Activated CD8-positive, alpha-beta memory T cell treated with anti-CD3 and anti-CD28 coated beads, Interleukin-2, amount 50 U/mL, for 1 hour (primary cell): ENCODE data around the gene HSD17B8.

ENCODE experiments used
- DNase-seq: peaks from one replicate; pipeline ENCODE4 v3.0.0-alpha.2; 2020; ENCODE audit errors: extremely low read depth

Gene HSD17B8

DNA sequence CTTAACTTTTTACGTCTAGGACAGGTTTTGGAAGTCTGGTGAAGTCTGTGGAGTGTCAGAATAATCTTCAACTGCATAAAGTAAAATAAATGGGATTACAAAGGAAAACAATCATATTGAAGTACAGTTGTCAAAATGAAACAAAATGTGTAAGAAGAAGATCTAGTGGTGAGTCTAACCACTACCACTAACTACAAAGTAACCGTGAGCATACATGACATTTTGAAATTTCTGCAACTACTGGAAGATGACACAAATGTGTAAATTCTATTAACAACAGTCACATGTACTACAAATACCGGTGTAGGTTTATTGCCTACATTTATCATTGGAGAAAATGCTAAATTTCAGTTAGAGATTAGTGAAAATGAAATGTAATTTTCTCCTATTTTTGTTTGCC, 37.5 kb downstream of the HSD17B8 start:
- no peak for DNase-seq

DNA sequence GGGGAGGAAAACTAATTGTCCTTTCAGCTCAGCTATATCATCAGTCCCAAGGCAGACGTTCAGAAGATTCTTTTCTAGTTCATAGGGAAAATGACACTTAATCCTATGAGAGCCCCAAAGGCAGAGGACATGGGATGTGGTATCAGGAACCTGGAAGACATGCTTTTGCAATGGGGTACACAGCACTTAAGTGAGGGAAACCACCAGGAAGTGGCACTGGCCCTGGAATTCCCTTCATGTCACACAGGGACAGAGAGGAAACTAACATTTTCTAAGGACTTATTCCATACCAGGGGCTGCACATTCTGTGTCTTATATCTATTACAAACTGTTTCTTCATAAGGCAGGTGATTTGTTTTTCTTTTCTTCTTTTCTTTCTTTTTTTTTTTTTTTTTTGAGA, 39.0 kb downstream of the HSD17B8 start:
- DNase-seq: no peak

DNA sequence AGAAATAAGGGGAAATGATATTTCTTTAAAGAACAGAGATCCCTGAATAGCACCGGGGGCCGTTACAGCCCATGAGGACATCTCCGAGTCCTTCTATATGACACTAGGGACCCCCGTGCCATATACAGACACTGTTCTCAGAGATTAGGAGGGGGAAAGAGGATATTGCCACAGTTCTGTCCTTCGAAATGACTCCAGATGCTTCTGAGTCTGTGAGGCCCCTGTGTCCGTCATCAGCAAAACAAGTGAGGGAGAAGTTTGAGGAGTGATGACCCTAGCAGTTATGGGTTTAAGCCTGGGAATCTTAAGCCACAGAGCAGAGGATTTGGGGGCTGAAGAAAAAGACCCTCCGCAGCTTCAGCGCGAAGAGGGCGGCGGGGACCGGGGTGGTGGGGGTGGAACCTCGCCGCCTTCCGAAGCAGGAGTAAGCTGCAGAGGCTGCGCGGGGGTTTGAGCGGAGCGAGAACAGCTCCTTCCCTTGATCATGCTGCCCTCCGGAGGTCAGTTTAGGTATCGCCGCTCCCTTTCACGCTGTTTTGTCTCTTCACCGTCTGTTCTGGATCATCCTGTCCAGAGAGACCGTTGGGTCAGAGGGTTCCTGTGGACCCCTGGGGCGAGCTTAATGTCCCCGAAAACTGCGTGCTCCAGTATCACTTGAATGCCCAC, 43.7 kb downstream of the HSD17B8 start:
- DNase-seq: peak; percentile 74

DNA sequence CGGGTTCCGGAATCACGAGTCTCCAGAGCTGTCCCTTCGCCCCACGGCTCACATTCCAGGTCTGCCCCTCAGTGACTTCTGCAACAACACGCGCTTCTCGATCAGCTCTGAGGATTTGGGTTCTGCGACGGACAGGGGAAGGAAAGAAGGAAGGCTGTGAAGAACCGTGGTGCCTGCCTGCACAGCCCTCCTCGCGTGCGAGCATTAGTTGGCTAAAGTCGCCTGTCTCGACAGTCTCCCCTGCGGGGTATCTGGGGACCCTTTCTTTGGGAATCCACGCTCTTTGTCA, 44.1 kb downstream of the HSD17B8 start:
- DNase-seq: peak; percentile 18

DNA sequence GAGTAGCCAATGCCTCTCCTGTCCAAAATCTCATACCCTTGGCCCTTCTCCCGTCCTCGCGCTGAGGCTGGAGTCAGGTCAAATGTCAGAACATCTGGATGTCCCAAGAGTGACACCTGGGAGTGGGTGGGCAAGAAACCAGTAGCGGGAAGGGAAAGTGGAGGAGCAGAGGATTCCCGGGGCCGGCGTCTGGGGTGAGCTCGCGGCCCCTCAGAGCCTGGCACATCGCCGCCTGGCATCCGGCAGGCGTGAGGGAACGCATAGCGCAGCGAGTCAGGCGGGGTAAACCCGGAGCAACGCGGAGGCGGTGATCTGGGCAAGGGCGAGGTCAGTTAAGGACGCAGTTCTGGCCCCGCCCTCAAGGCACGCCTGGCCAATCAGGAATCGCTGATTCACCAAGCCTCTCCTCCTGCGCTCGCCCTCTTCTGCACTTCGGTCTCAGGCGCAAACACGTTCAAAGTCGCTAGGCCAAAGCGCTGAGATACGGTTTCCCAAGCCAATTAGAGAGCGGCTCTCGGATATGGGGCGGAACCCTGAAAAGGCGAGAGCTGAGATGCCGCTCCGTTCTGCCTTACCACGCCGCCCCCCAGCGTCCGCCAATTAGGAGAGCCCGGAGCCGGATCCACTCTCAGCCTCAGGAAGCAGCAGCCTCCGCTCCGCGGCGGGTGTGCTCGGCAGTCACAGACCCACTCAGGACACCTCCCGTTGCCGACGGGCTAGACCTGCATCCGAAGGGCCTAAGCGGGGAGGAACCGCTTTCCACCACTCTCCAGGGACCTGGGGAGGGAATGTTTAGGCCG, 44.7 kb downstream of the HSD17B8 start:
- DNase-seq: peak; percentile 95

DNA sequence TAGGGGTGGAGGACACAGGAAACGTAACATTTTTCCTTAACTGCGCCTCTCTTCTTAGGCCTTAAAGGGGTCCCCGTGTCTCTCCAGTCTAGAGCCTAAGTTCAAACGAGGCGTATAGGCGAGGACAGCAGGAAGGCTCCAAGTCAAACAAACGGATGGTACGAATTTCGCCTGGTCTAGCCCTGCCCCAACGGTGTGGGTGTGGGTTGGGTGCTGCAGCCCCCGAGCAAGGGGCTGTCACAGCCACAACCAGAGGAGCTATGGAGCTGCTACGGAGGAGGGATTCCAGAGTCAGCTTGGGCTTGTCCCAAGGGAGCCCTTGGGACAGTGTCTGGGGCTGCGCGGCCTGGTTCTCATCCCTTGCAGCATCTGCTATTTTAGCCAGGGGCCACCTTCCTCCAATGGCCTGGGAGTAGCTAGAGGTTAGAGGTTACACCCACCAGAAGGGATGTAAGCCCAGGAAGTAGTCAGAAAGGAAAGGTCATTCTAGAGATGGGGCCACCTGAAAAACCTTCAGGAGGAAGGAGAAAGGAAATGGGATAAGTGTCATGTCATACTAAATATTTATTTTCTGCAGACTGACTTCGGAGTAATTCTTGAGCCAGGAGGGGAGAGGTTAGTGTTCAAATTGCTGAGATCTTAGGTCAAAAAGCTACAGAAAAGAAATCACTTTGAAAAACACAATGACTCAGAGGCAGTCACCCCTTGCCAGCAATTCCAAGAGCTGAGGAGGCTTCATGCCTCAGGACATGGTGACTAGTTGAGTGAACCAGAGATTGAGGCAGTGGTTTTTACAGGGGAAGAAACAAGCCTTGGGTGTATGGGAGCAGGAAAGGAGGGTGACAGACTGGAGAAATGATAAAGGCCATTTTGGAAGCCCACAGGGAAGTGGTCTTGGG, 45.5 kb downstream of the HSD17B8 start:
- no peak for DNase-seq

DNA sequence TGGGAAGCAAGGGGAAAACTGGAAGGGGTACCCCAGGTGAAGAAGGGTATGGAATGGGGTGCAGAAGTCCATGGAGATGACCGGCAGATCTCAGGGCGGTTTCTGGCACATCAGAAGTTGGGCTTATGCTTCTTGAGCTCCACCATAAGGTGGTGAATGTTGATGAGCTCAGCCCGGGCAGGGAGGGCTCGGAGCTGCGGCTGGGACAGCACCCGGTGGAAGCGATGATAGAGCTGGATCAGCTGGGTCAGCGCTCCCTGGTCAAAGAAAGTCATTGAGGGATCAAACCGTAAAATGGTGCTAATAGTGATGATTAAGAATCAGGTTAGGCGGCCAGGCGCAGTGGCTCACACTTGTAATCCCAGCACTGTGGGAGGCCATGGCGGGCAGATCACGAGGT, 46.3 kb downstream of the HSD17B8 start:
- DNase-seq: no peak

DNA sequence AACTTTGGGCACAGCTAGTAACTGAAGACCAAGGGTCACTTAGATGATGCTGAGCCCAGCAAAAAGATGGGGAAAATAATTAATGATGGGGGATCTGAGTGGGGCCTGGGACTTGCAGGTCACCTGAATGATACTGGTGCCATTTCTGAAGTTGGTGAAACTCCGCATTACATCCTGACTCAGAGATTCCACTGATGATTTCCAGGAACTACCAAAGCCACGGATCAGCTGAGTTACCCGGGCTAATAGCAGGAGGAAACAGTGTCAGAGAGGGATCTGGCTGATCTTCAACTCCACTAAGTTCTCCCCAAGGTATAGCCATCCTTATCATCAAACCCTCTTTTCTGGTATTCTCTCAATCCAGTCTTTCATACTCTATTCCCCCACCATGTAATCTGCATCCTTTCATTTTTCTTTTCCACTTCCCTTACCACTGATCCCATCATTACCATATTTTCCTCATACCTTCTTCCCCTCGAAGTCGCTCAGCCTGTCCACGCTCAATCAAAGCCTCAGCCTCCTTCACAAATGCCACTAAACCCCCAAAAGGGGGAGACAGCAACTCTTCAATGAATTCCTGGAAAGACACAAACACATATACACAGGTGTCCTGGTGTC, 47.0 kb downstream of the HSD17B8 start:
- DNase-seq: no peak

DNA sequence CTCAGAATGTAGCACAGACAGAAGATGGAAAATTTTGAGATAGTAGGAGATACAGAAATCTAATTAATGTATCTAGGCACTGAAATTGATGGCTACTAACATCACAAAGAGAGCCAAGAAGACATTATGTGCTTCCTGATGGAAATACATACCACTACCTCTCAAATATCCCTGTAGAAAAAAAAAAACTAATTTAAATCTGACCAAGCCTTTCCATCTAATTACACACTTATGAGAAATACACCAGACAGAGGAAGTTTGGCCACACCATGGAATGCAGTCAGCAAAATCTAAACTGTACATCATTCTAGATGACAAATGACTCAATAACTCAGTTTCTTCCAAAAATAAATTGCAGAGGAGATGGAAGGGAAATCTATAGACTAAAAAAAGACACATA, 48.3 kb downstream of the HSD17B8 start:
- DNase-seq: no peak

DNA sequence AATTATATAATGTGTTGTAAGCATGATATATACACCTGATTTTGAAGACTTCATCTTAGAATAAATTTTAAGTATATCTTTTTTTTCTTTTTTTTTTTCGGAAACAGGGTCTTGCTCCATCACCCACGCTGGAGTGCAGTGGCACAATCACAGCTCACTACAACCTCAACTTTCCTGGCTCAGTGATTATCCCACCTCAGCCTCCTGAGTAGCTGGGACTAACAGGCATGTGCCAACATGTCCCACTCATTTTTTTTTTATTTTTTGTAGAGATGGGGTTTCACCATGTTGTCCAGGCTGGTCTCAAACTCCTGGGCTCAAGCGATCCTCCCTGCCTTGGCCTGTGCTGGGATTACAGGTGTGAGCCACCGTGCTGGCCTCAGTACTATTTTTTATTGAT, 50.1 kb downstream of the HSD17B8 start:
- DNase-seq: no peak
